GM18868 (cell line): ENCODE data around the gene THTPA.
A peak's percentile ranks its signal among the peaks of the same experiment; 100 is the strongest.

Experiments
- ATAC-seq: cut with Tn5 transposase; IDR thresholded peaks from one replicate; pipeline ENCODE4 v1.9.1; 2021; ENCODE audit warnings: mild to moderate bottlenecking, moderate library complexity; ENCODE audit not compliant: unreplicated experiment

The THTPA gene

DNA sequence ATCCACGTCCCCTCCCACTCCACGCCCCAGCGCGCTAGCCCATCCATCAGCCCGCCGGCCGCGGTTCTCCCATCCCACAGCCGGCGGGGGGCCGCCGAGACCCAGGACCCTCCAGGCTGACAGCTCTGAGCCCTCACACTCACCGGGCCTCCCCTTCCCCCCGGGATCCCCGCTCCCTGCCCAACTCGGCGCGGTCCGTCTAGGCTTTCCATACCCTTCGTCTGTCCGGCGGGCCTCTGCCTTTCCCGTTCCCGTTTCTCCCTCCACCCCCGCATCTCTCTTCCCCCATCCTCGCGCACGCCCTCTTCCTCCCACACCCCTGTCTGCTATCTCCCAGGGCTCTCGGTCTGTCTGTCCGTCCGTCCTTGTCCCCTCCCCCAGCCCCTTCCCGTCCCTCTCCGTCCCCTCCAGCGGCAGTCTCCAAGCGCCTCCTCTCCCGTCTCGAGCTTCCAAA is 5.2 kb upstream of the THTPA start:
- no peak for ATAC-seq

- peak; percentile 62 for ATAC-seq
Measured at GRCh38 chr14:23551266-23552028, 4.6 kb upstream of the THTPA start, which contains the start of gene ZFHX2. Gene ZFHX2 (minus strand): TSS chr14:23551765. CDS start chr14:23535325, 16,440 bp downstream.

DNA sequence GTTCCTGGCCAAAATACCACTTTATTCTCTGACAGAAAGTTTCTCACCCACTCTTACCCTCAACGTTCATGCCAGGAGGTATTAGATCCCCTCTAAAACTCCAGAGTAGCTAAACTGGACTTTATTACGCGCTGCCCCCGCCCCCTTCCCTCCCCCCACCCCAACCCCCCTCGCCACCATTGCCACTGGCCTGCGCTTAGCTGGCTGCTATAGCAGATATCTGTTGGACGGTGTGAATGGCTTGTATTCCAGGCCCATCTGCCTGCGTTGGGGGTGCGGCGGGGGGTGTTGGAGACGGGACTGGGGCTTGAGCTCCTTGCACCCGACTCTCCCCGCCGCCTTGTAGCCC is 564 bp upstream of the THTPA start:
- ATAC-seq = no peak

DNA sequence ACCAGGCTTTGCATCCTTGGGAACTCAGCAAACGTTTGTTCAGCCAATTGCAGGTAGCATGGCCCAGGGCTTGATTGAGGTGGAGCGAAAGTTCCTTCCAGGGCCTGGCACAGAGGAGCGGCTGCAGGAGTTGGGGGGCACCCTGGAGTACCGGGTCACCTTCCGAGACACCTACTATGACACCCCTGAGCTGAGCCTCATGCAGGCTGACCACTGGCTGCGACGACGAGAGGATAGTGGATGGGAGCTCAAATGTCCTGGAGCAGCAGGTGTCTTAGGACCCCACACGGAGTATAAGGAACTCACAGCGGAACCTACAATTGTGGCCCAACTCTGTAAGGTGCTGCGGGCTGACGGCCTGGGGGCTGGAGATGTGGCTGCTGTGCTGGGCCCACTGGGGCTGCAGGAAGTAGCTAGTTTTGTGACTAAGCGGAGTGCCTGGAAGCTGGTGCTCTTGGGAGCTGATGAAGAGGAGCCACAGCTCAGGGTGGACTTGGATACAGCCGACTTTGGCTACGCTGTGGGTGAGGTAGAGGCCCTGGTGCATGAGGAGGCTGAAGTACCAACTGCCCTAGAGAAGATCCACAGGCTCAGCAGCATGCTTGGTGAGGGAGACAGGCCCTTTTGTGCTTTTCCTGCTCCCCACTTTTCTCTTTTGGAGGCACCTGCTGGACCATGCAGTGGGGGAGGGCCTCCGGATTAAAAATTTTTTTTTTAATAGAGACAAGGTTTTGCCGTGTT is 799 bp downstream of the THTPA start:
- no peak for ATAC-seq

GRCh38 chr14:23557521-23557920 is 1.4 kb downstream of the THTPA start:
- no peak for ATAC-seq

DNA sequence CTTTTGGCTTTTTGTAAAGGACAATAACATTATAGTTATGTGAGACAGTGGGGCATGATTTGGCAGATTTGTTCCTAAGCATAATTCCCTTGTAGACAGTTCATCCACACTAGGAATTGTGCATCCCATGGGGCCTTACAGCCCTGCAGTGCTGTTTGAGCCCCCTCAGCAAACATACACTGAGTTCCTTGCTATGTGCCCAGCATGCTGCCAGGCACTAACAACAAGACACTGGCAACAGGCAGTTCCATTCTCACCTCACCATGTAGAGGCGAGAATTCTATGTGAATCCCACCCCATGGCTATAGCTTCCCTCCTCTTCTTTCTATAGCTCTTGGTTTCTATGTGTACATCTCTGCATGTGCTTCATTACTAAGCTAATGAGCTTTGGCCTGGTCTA is 1.9 kb downstream of the THTPA start:
- no peak for ATAC-seq

DNA sequence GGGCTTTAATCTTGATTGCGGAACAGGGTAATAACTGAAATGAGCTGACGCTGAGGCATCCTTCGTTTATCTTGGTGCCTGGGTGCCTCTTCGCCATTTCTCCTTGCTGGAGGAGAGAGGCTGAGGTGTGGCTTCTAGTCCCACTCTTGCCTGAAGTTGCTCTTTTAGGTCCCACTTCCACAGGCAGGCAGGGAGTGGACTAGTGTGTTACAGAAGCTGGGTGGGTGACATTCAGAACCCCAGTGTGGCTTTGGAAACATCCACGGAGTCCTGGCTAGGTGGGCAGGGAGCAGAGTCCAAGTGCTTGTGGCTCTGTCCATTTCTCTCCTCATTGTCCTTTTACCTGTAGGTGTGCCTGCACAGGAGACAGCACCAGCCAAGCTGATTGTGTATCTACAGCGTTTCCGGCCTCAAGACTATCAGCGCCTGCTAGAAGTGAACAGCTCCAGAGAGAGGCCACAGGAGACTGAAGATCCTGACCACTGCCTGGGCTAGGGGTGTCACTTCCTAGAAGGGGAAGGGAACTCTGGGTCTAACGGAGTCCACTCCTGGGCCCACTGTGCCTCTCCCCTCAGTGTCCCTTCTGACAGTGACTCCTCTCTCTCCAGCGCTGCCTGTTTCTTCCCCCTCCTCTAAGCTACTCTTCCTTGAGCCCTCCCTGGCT is 2.4 kb downstream of the THTPA start:
- no peak for ATAC-seq

- no peak for ATAC-seq
Measured at GRCh38 chr14:23559010-23559925, 3.2 kb downstream of the THTPA start.

DNA sequence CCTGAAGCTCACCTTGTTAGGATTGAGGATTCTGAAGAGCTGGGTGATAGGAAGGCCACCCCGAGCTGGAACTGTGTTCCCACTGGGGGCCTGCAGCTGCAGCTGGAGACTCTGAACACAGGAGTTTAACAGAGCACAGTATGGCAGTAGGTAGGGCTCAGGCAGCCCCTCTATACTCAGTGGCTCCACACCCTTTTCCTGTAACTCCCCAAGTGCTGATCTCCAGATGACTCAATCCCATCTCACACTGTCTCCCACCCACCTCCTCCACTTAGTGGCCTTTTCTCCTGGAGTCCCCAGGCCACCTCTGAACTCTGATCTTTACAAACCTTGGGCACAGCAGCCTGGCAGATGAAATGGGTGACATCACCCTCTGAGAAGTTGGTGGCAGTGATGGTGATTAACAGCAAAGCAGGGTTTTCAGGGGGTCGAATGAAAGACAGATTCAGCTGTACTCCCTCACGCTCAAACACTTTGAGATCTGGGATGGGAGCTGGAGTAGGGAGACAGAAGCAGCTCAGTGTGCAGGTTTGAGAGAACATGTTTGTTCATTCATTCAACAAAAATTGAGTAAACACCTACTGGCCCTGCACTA is 4.0 kb downstream of the THTPA start:
- ATAC-seq = no peak

DNA sequence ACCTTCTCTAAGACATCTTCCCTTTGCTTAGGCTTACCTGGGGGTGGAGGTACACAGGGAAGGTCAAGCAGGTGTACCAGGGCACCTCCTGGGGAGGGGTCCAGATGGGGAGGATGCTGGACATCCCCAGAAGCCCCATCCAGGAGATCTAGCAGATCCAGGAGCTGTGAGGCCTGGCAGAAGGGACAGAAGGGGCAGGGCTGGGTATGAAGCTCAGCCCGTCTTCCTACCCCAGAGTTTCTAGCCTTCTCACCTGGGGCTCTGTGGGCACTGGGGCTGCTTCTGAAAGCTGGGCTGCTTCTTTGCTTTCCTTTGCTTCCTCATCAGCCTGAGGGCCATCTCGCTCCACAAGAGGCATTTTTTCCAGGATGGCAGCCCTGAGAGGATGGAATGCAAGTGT is 5.2 kb downstream of the THTPA start:
- no peak for ATAC-seq

- no peak for ATAC-seq
Measured at GRCh38 chr14:23561873-23562821, 6.1 kb downstream of the THTPA start.

GRCh38 chr14:23562822-23563472 is 6.9 kb downstream of the THTPA start:
- ATAC-seq = no peak

DNA sequence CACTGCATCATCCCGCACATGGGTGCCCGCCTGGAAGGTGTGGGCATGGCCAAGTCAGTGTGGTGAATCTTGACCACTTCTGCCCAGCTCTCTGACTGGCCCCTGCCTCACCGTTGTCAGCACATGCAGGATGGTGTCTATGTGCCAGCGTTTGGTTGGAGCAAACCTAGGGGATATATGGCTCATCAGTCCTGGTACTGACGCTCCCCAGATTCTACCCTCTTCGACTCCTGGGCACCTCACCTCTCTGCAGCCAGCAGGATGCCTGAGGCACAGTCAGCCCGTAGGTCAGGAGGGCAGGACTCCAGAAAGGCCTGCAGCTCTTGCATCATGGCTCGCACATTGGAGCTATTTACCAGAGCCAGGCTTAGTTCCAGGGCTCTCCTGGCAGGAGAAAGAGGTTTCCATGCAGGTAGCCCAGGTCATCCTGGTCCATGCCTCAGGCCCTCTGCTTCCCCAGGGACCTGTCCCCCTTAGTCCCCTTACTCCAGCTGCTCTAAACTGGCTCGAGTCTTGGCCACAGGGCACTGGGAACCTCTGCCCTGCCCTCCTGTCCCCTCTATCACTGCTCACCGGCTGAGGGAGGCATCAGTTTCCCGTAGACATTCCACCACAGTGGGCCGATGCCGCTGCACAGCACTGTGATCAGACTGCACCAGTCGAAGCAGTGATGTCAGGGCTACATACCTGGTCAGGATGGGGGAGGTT is 7.6 kb downstream of the THTPA start:
- no peak for ATAC-seq

GRCh38 chr14:23564181-23564812 is 8.2 kb downstream of the THTPA start:
- no peak for ATAC-seq

DNA sequence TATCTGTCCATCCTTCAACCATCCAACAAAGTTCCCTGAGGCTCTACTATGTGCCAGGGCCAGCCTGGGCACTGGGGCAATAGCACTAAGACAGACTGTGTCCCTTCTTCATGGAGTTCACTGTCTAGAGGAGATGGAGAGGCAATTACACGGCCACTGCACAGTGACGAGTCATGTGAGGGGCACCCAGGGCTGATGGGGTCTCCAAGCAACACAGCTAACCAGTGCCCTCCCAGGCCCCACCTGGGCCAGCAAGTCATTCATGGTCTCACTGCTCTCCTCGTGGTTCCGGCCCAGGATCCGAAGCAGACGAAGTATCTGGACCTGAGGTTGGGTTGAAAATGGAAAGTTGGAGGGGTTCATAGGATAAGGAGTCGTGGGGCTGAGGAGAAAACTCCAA is 8.8 kb downstream of the THTPA start:
- no peak for ATAC-seq

DNA sequence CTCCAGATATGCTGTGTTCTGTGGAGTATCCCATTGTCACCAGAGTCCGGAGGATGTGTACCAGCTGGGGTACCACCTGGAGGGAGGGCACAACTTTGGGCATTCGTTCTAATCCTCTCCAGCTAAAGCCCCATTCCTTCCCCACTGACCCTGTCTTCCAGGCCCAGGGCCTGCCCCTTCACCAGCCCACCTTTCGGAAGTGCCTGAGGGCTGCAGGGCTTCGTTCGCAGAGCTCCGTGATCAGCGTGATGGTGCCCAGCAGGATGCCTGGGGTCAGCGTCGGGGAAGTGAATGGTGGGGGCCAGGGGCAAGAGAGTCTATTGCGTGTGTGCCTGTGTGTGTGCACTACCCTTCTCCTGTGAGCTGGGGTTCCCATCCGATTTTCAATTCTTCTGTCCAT is 9.6 kb downstream of the THTPA start:
- no peak for ATAC-seq

GRCh38 chr14:23566112-23566777 is 10.2 kb downstream of the THTPA start:
- ATAC-seq = no peak
